ENCODE data around the gene COPB2.

The COPB2 gene

DNA sequence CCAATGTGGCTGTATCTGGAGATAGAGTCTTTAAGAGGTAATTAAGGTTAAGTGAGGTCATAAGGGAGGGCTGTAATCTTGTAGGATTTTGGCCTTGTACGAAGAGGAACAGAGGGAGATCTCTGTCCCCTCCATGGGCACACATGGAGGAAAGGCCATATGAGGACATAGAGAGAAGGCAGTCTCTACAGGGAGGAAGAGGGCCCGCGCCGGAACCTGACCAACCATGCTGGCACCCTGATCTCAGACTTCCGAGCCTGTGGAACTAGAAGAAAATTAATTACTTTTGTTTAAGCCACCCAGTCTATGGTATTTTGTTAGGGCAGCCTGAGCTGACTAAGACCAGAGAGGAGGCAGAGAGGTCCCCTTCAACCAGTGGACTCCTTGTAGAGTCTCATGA is 63.3 kb downstream of the COPB2 start:
- DNase-seq = no peak

- DNase-seq = no peak
Observed at GRCh38 chr3:139325551-139325950, 63.9 kb downstream of the COPB2 start.

GRCh38 chr3:139324456-139324855 is 65.0 kb downstream of the COPB2 start:
- no peak for DNase-seq

DNA sequence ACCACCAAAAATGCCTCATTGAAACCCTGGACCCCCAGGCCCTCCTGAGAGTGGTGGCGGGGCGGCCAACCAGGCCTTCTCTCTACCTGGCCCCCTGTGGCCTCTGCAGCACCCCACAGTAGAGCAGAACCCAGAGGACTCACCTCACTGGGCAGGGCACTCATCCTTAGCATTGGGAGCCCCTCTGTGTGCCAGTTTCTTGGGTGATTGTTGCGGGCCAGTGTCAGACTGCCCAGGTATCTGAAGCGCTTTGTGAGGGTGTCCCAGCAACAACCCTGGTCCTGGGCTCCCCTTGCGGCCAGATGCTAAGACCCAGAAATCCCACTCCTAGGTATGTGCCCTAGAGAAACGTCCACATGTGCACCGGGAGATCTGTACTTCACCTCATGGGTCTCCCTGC is 66.3 kb downstream of the COPB2 start:
- DNase-seq = no peak

DNA sequence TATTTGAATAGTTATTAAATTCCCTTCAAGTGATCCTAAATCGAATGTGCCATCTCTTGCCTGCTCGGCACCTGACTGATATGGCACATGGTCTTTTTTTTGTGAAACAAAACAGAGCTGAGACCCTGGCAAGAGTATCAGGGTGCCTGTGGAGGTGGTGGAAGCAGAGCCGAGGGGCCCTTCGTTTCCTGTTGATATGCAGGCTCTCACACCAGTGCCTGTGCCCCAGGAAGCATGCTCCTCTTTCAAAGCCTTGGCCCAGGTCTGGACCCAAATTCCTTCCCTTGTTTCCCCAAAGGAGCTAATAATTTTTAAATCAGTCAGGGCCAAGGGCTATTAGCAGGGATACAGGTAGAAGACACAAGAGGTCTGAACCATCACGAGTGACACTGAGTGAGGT is 67.1 kb downstream of the COPB2 start:
- no peak for DNase-seq

DNA sequence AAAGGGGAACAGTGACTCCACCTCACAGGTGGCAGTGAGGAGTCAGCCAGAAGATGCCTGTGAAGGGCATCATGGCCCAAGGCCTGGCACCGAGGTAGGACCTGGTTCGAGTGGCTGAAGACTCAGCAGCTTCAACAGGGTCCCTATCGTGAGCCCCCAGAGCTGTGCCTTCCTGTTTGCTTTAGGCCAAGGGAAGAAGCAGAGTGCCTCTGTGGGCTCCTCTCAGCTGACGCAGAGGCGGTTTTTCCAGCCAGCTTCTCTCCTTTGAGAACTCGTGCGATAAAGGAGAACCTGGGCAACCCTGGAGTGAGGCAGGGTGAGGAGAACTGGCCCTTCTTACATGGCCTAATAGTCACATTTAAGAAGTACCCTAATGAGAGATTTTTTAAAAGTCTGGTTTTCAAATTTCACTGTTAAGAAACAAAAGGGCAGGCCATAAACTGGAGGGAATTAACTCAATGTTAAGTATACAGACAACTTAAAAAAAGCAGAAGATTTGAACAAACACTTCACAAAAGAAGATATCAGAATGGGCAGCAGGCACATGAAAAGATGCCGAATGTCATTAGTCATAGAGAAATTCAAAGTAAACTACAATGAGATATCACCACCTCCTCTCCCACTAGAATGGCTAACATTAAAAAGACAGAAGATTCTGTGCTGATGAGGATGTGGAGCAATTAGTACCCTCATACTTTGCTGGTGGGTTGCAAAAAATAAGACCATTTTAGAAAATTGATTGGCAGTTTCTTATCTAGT is 68.7 kb downstream of the COPB2 start:
- DNase-seq = no peak

DNA sequence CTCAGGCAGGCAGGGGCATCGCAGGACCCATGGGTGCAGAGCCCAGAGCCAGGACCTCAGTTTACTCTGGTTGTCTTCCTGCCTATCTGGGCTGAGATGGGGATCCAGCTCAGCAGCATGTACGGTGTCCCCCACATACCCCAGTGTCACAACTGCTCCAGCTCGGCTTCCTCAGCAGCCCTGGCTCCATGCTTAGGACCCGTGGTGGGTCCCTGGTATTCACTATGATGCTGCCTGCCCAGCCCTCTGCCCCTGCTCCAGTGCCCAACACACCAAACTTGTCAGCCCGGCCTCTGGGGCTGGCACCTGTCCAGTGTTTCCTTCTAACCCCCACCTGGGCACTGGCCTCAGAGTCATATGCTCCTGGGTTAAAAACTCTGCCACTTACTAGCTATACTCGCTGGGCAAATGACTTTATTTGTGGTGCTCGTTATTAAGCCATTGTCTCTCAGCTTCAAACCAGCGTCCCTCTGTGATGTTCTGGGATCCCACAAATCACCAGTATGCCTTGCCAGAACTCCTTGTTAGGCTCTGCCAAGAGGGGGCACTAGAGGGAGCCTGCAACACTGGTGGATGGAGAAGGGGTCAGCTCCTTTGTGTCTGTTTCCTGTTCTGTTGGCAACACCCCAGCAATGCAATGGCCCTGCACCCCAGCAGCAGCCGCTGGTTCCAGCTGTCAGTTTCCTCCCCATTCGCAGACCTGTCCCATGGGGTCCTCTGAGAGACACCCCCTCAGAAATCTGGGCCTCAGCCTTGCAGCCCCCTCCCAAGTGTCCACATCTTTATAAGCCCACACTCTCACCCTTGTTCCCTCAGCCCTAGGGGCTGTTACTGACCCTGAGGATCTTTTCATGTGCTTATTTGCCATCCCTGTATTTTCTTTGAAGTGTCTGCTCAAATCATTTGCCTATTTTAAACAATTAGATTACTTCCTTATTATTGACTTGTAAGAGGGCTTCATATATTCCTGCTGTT is 69.7 kb downstream of the COPB2 start:
- no peak for DNase-seq

DNA sequence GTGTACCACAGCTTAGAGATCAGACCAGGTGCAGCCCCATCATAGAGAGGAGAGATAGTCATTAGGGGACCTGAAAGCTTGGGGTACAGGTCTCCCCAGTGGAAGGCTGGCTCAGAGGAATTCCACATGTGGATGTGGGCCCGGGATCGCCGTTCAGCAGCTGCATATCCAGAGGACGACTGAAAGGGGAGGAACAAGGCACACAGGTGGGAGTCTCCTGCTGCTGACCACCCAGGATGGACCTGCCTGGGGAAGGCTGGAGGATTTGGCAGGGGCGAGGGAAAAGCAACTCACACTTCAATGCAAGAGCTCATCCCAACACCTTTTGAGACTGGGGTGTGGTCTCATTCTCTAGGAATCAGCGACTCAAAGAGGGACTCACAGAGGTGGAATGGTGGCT is 70.6 kb downstream of the COPB2 start:
- DNase-seq = no peak

DNA sequence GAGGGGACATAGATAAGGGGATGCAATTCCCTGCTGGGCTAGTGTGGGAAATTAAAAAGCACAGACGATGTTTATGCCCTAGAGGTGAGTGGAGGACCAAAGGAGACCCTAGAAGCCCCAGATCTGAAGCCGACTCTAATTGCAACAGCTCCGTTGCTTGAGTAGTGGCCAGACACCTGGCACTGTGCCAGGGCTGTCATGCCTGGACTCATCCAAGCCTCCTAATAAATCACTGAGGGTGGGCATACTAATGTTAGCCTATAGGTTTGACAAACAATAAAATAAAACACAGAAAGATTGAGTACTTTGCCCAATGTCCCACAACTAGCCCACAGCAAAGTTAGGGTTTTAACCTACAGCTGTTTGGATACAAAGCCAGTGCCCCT is 71.0 kb downstream of the COPB2 start:
- DNase-seq = peak; percentile 67

DNA sequence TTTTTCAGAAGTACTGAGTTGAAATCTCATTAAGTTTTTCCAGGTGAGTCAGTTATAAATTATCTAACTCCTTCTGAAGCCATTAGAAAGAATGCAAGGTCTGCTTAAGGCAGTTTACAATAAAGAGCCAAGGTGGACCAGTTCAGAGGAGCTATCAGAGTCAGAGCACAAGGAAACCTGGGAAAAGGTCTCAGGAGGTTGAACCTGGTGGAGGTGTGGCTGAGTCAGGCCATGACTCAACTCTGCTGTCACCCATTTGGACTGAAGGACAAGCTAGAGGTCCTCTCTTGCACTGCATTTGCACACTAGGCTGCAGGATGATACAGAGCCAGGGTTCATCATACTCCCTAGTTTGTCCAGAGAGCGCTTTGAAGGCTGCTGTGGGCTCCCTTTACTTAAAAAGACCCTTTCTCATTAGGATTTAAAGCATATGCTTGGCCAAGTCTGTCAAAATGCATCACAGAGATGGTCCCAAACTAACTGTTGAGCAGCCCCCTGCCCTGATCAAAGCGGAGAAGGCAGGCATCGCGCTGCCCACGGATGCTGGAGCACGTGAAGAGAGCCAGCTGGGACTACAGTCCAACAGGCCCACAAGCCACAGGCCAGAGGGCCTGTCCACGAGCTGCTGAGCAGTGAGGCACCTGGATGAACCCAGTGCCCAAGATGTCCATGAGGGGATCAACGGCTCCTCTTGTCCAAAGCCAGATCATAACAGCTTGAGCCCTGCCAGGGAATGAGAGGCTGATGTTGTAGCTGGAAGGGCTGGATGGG is 71.6 kb downstream of the COPB2 start:
- DNase-seq = no peak

GRCh38 chr3:139317215-139317614 is 72.2 kb downstream of the COPB2 start:
- DNase-seq = no peak

GRCh38 chr3:139313921-139314320 is 75.5 kb downstream of the COPB2 start:
- DNase-seq = no peak

GRCh38 chr3:139312959-139313358 is 76.5 kb downstream of the COPB2 start:
- no peak for DNase-seq

GRCh38 chr3:139312416-139312815 is 77.0 kb downstream of the COPB2 start:
- no peak for DNase-seq

- no peak for DNase-seq
Observed at GRCh38 chr3:139311557-139311956, 77.9 kb downstream of the COPB2 start.

DNA sequence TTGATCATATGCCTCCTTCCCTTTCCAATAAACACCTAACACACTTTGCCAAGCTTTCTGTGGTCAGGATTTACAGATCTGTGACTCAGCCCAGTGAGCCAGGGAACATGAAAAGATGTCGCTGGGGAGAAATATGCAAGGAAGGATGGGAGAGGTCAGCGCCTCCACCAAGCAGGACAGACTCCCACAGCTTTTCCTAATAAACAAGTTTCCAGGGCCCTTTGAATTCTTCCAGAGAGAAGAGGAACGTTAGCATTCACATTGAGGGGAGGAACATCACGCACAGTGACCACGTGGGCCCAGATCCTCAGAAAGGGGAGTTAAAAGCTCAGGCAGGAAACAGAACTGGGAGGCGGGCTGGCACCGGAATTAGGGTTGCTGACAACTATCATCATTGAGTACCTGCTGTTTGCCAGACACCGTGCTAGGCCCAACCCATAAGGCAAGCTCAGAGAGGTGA is 78.9 kb downstream of the COPB2 start:
- no peak for DNase-seq

- no peak for DNase-seq
Observed at GRCh38 chr3:139309880-139310279, 79.6 kb downstream of the COPB2 start.

DNA sequence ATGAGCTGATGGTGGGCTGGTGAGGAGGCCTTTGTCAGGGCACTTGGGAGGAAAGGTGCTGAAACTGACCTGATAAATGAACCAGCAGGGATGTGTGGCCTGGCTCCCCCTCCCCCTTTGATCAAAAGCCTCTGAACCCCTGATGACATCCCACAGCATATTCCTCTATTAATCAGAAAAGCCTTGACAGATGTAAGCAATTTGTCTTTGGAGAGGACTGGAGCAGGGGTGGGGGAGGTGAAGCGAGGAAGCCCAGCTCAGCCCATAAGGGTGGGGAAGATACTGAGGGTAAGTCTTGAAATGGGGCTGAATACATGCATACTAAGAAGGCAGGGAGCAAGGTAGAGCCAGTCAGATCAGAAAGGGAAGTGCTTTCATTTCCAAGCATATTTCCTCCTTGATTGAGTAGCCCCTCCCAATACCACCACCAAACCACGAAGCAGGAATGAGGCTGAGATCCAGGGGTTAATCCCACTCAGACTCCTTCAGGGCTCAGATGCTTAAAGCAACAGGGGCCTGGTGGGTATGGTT is 80.3 kb downstream of the COPB2 start:
- no peak for DNase-seq

DNA sequence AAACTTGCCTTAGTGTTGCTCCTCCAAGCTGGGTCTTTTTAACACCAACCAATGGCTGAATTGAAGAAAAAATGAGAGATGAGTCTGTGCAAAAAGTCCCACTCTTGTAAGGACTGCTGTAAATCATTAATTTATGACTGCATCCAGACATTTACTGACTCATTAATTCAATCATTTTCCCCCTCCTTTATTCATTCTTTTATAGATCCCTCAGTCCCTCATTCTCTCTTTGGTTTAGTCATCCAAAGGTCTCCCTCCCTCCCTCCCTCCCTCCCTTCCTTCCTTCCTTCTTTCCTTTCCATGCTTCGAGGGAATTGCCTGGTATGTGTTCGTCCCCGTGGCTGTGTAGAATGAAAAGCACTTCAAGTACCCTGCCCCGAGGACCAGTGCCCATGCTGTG is 80.9 kb downstream of the COPB2 start:
- DNase-seq = no peak

- no peak for DNase-seq
Observed at GRCh38 chr3:139307601-139308555, 81.6 kb downstream of the COPB2 start.

Measured in NCI-H2227 treated with DMSO at 0.1 percent for 48 hours (cell line).